GM12872 (cell line): Measurements from ENCODE around the gene UNC79.

ENCODE experiments used
- TF ChIP-seq, protein P1 (sequence below): IDR thresholded peaks from 3 replicates; pipeline ENCODE4 v1.5.1; 2011; ENCODE audit warnings: low read depth, mild to moderate bottlenecking, low read length, moderate library complexity; ENCODE audit not compliant: insufficient read depth

Gene UNC79

DNA sequence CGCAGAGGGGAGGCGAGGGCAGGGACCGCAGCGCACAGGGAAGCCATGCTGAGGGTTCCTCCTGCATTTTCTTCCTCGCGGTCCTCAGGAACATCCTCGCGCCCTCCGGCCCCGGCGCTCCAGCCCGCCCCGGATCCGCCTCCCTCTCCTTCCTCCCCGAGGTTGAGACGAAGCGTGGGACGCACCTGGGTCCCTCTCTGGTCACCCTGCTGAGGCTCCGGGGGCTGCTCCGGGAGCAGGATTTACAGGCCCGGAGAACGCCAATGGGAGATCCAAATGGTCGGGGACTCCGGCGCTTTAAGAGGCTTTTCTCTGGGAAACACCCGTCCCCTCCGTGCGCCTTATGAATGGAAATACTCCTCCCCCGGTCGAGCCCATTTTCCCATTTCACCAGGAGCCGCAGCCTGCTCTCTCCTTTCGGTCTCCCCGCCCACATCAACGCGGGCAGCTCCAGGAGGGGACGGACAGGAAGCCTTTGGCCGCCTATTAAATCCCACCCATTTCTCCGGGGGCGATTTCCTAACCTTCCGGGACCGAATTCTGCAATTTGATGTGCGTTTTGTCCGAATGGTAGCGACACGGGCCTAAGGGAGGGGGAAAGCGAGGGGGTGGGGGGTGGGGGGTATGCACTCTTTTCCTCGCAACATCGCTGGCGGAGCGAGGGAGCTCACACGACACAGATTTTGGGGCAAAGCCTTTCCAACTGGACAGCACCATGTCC, at the start of gene UNC79:
UNC79 (plus strand) TSS at position 625 of the 721 bp plus-strand sequence; CDS start at position 716, 91 bp downstream.
- TF ChIP-seq, protein P1, sequence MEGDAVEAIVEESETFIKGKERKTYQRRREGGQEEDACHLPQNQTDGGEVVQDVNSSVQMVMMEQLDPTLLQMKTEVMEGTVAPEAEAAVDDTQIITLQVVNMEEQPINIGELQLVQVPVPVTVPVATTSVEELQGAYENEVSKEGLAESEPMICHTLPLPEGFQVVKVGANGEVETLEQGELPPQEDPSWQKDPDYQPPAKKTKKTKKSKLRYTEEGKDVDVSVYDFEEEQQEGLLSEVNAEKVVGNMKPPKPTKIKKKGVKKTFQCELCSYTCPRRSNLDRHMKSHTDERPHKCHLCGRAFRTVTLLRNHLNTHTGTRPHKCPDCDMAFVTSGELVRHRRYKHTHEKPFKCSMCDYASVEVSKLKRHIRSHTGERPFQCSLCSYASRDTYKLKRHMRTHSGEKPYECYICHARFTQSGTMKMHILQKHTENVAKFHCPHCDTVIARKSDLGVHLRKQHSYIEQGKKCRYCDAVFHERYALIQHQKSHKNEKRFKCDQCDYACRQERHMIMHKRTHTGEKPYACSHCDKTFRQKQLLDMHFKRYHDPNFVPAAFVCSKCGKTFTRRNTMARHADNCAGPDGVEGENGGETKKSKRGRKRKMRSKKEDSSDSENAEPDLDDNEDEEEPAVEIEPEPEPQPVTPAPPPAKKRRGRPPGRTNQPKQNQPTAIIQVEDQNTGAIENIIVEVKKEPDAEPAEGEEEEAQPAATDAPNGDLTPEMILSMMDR, result no peak

DNA sequence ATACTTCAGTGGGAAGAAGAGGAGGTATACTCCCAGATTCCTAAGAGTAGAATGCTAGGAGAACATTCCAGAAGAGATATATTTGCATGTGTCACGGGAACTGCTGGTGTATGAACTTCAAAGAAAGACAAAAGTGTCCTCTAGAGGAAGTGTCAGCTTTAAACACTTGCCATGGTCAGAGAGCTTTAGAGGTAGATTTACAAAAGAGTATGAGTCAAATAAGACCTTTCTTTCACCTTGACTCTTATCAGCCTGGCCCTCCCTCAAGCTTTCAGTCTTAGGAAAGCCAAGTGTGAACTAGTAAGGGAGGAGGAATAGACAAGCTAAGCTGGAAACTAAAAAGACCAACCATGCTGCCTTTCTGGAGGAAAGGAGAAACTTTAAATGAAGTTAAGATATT, 49.1 kb upstream of the UNC79 start:
- TF ChIP-seq, protein P1, result no peak

DNA sequence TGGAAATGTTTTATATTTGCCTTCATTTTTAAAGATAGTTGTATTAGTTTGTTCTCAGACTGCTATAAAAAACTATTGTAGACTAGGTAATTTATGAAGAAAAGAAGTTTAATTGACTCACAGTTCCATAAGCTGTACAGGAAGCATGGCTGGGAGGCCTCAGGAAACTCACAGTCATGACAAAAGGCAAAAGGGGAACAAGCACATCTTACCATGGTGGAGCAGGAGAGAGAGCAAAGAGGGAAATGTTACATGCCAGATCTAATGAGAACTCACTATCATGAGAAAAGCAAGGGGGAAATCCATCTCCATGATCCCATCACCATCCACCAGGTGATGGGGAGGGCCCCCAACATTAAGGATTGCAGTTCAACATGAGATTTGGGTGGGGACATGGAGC, 35.5 kb upstream of the UNC79 start:
- TF ChIP-seq, protein P1, result no peak

DNA sequence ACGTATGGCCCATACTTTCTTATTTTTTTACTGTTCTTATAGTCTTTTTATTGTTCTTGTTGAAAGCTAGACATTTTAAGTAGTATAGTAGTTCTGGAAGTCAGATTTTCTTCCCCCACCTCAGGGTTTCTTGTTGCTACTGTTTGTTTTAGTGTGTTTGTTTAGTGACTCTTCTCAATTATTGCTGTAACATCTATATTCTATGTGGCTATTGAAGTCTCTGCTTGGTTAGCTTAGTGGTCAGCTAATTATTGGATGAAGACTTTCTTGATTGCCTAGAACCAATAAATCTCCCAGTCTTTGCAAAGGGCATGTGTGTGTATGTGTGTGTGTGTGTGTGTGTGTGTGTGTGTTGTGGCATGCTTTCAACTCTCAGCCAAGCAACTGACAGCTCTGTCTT, 34.3 kb upstream of the UNC79 start:
- TF ChIP-seq, protein P1, result no peak

DNA sequence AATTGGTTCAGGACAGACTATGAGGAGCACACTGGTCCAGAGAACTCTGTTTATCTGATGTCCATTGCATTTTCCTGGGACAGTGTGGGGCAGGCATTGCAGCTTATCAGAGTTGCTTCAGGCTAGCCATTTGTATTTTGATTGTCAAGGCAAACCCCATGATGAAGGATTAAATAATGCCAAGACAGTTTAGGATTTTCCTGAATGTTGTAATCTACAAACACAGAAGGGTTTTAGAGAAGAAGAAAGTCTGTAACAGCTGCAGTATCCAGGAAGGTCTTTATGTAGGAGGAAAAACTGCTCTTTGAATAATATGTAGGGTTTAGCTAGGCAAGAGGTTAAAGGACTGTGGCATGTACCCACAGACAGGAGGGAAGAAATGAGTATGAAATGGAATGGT, 32.2 kb upstream of the UNC79 start:
- TF ChIP-seq, protein P1, result no peak

DNA sequence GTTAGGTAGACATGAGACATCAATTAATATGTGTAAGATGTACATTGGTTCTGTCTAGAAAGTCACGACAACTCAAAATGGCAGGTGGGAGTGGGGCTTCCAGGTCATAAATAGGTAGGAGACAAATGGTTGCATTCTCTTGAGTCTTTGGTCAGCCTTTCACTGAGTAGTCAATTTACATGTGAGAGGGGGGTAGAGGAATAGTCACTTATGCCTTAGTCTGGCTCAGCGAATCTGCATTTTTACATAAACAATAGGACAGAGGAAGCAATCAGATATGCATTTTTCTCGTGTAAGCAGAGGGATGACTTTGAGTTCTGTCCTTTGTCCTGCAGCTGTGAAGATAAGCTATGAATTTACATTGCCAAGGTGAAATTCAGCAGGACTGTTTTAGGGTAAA, 27.8 kb upstream of the UNC79 start:
- TF ChIP-seq, protein P1, result no peak

DNA sequence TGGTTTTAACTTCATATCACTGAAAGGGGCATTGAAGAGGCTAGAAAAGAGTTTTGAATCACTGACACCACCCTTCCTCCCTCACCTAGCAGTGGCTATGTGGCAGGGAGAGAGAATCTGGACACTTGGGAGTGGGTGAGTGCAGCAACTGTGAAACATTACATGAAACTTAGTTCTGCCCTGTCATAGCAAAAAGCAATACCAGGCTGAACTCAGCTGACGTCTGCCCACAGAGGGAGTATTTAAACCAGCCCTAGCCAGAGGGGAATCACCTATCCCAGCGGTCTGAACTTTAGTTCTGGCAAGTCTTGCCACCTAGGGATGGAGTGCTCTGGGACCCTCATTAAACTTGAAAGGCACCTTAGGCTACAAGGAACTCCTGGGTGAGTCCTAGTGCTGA, 20.7 kb upstream of the UNC79 start:
- TF ChIP-seq, protein P1, result no peak
